ENCODE results near the gene SPTBN1.

SPTBN1 gene

GRCh38 chr2:54709336-54709809 is 253.2 kb downstream of the SPTBN1 start:
- peak overlapping the region; percentile 64 for H3K4me3 ChIP-seq (ENCODE audit: low read depth, low read length)
- no peak for DNase-seq (ENCODE audit: low read depth)
- no peak for TF ChIP-seq CTCF (conservative IDR thresholded peaks at IDR 0.05; ENCODE audit: low read depth, low read length)

DNA sequence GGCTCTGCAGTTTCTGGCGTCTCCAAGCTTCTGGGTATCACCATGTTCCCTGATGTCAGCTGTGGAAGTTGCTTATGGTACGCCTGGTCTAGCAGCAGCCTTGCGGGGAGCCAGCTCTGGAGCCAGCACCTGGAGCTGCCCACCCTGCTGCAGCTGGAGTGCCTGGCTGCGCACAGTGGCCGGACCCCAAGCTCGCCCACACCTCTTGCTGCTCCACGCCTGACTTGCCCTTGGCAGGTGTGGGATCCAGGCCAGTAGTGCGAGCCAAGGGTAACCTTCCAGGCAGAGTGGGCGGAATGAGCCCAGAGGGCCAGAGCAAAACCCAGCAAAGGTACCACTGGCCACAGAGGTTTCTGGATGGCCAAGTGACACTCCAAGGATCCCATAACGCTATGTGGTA is 254.1 kb downstream of the SPTBN1 start:
- no peak overlapping the region for H3K4me3 ChIP-seq (ENCODE audit: low read depth, low read length)
- DNase-seq (ENCODE audit: low read depth) = no peak
- TF ChIP-seq CTCF (conservative IDR thresholded peaks at IDR 0.05; ENCODE audit: low read depth, low read length) = no peak

- DNase-seq (ENCODE audit: low read depth) = no peak
- no peak overlapping the region for H3K4me3 ChIP-seq (ENCODE audit: low read depth, low read length)
- no peak for TF ChIP-seq CTCF (conservative IDR thresholded peaks at IDR 0.05; ENCODE audit: low read depth, low read length)
Observed at GRCh38 chr2:54712516-54712915, 256.4 kb downstream of the SPTBN1 start.

DNA sequence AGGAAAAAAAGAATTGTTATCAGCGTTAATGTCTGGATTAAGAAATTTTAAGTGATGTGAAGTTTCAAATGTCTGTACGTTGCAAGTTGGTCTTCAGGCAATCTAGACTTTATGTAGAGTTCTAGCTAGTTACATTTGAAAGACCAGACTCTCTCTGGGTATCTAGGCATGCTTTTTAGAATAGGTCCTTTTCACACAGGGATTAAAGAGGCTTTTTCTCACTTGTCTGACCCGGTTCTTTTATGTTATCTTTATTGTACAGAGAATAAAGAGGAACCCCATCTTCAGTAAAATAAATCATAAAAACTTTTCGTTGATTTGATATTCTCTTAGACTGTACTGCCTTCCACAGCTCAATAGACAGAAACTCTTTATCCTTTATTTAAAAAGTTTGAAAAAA is 258.9 kb downstream of the SPTBN1 start:
- no peak for TF ChIP-seq CTCF (conservative IDR thresholded peaks at IDR 0.05; ENCODE audit: low read depth, low read length)
- H3K4me3 ChIP-seq (ENCODE audit: low read depth, low read length) = no peak overlapping the region
- DNase-seq (ENCODE audit: low read depth) = no peak

DNA sequence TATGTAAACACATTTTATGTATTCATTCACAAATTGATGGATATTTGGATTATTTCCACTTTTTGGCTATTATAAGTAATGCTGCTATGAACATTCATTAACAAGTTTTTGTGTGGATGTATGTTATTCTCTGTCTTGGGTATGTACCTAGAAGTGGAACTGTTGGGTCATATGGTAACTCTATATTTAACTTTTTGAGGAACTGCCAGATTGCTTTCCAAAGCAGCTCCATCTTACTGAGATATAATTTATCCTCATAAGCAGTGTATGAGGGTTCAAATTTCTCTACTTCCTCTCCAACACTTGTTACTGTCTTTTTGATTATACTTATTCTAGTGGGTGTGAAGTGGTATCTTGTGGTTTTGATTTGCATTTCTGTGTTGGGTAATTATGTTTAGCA is 260.2 kb downstream of the SPTBN1 start:
- no peak for TF ChIP-seq CTCF (conservative IDR thresholded peaks at IDR 0.05; ENCODE audit: low read depth, low read length)
- no peak for DNase-seq (ENCODE audit: low read depth)
- no peak overlapping the region for H3K4me3 ChIP-seq (ENCODE audit: low read depth, low read length)

DNA sequence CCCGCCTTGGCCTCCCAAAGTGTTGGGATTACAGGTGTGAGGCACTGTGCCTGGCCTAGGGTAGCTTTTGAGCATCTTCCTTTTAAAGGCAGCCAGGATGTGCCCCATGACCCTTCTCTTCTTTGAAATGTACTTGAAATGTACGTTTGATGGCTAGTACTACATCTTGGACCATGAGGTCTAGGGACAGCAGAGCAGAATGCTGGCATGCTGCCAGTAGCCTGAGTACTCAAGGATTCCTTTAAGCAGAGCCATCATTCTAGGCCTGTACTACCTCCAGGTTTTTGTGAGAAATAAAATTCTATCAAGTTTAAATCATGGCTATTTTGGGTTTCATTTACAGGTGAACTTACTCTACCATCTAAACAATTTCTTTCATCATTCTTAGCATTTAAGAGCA is 264.4 kb downstream of the SPTBN1 start:
- TF ChIP-seq CTCF (conservative IDR thresholded peaks at IDR 0.05; ENCODE audit: low read depth, low read length) = no peak
- no peak overlapping the region for H3K4me3 ChIP-seq (ENCODE audit: low read depth, low read length)
- DNase-seq (ENCODE audit: low read depth) = no peak
